Upper lobe of left lung (tissue), 4 donors: Measurements from ENCODE around the gene OOSP1.

ENCODE experiments used
- POLR2A ChIP-seq, 4 donors: fragments of 450-650 bp; IDR thresholded peaks; one replicate each; pipeline ENCODE4 v1.5.1; 2016 to 2017; ENCODE audit warnings: antibody characterized with exemption in 4 of 4, mild to moderate bottlenecking in 2 of 4
- TF ChIP-seq, protein P1 (sequence below), 6 experiments: fragments of 450-650 bp in 4 of 6; fragments of 200-600 bp in 2 of 6; sonication (generic) in 2 of 6; IDR thresholded peaks; one replicate each; pipeline ENCODE4 v1.5.1; 2016 to 2019; ENCODE audit warnings: antibody characterized with exemption in 6 of 6

DNA sequence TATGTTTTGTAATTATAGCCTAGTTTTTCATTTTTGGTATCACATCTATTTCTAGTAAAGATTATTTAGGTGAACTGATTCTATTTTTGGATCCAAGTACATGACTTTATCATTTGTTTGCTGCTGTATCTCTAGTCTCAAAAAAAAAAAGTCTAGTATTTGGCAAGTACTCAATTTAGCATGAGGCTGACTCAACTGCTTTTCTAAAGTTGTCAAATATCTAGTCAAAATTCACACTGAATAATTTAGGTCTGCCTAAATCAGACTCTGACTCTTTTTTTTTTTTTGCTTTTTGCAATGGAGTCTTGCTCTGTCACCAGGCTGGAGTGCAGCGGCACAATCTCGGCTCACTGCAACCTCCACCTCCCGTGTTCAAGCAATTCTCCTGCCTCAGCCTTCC is 28.0 kb downstream of the OOSP1 start:
- TF ChIP-seq, protein P1, sequence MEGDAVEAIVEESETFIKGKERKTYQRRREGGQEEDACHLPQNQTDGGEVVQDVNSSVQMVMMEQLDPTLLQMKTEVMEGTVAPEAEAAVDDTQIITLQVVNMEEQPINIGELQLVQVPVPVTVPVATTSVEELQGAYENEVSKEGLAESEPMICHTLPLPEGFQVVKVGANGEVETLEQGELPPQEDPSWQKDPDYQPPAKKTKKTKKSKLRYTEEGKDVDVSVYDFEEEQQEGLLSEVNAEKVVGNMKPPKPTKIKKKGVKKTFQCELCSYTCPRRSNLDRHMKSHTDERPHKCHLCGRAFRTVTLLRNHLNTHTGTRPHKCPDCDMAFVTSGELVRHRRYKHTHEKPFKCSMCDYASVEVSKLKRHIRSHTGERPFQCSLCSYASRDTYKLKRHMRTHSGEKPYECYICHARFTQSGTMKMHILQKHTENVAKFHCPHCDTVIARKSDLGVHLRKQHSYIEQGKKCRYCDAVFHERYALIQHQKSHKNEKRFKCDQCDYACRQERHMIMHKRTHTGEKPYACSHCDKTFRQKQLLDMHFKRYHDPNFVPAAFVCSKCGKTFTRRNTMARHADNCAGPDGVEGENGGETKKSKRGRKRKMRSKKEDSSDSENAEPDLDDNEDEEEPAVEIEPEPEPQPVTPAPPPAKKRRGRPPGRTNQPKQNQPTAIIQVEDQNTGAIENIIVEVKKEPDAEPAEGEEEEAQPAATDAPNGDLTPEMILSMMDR (IDR thresholded peaks at IDR 0.05) = no peak
- no peak for TF ChIP-seq POLR2A (IDR thresholded peaks at IDR 0.05)
